Measurements from ENCODE around the gene STAMBP. TPM values are rescaled to one million over a fixed set of nuclear protein-coding genes. Genes with fewer than 3 reads are reported as not detected.

STAMBP gene
- total and polyA plus RNA-seq, 4 donors: 10.2 to 27.1 (median 15.9) TPM

DNA sequence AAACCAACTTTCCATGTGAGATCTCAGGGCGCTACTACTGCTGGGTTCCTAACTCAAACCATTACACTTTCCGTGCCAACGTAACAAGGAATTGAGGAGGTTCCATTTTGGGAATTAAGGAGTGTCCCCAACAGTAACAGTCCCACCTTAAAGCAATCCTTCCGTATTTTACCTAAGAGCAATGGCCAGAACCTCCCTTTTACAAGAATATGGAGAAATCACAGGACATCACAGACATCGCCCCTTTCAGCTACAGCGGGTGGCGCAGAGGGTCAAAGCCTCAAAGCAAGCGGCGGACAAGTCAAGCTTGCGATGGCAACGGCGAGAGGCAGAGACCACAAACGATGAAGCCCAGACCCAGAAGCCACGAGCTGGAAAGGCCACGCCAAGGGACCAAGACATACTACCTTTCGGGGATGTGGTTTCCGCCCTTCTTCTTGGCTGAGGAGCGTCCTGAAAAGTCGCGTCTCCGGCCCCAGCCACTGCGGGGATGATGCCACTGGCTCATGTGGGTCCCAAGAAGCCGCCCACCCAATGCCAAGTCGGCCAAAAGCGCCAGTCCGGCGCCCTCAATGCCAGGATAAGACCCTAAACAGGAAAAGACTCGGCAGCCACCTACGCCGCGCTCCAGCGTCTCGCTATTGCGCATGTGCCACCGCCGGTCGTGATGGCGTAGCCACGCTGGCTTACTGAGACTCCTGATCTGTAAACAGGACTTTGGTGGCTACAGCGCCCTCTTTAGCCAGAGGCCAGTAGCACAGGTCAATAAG is 49.1 kb upstream of the STAMBP start, which contains the start of gene DUSP11:
Gene DUSP11 (minus strand): TSS at position 637 of the 770 bp plus-strand sequence. CDS start 129 bp downstream, at position 508.
- under 1% methylated on average over 40 of the region's 40 CpGs for WGBS
- H3K4me3 ChIP-seq (ENCODE audit: low read depth in 1 of 3, low read length in 3 of 3): peak within 1 kb of the TSS; percentile 66 to 80 (median 74)
- peak within 1 kb of the TSS; percentile 82 to 83 for H3K27ac ChIP-seq (ENCODE audit: low read depth in 1 of 2, low read length in 2 of 2)
- peak; percentile 97 for DNase-seq (ENCODE audit: low spot score)
- TF ChIP-seq EGR1 (IDR thresholded peaks at IDR 0.05; ENCODE audit: low read depth in 2 of 2) (peak in 1 of 2 donors; percentile 22), YY1 (IDR thresholded peaks at IDR 0.05) (peak; percentile 90), TAF1 (conservative IDR thresholded peaks at IDR 0.05) (no peak), JUND (IDR thresholded peaks at IDR 0.05) (no peak), FOXA2 (IDR thresholded peaks at IDR 0.05) (peak; percentile 96), FOXA1 (IDR thresholded peaks at IDR 0.05) (peak; percentile 95), HNF4G (IDR thresholded peaks at IDR 0.05) (no peak), NR2F2 (IDR thresholded peaks at IDR 0.05) (peak; percentile 71), SP1 (IDR thresholded peaks at IDR 0.05) (peak; percentile 72), RAD21 (IDR thresholded peaks at IDR 0.05) (peak; percentile 89), RXRA (IDR thresholded peaks at IDR 0.05) (peak; percentile 50 to 67), HNF4A (conservative IDR thresholded peaks at IDR 0.05) (peak; percentile 69 to 82), GABPA (IDR thresholded peaks at IDR 0.05 in 1 of 2, conservative IDR thresholded peaks at IDR 0.05 in 1 of 2) (peak in 1 of 2 donors; percentile 81)
- TF ChIP-seq, protein P1, sequence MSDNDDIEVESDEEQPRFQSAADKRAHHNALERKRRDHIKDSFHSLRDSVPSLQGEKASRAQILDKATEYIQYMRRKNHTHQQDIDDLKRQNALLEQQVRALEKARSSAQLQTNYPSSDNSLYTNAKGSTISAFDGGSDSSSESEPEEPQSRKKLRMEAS (IDR thresholded peaks at IDR 0.05): peak; percentile 84
- TF ChIP-seq, protein P2, sequence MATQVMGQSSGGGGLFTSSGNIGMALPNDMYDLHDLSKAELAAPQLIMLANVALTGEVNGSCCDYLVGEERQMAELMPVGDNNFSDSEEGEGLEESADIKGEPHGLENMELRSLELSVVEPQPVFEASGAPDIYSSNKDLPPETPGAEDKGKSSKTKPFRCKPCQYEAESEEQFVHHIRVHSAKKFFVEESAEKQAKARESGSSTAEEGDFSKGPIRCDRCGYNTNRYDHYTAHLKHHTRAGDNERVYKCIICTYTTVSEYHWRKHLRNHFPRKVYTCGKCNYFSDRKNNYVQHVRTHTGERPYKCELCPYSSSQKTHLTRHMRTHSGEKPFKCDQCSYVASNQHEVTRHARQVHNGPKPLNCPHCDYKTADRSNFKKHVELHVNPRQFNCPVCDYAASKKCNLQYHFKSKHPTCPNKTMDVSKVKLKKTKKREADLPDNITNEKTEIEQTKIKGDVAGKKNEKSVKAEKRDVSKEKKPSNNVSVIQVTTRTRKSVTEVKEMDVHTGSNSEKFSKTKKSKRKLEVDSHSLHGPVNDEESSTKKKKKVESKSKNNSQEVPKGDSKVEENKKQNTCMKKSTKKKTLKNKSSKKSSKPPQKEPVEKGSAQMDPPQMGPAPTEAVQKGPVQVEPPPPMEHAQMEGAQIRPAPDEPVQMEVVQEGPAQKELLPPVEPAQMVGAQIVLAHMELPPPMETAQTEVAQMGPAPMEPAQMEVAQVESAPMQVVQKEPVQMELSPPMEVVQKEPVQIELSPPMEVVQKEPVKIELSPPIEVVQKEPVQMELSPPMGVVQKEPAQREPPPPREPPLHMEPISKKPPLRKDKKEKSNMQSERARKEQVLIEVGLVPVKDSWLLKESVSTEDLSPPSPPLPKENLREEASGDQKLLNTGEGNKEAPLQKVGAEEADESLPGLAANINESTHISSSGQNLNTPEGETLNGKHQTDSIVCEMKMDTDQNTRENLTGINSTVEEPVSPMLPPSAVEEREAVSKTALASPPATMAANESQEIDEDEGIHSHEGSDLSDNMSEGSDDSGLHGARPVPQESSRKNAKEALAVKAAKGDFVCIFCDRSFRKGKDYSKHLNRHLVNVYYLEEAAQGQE (IDR thresholded peaks at IDR 0.05): peak; percentile 51
- TF ChIP-seq, protein P3, sequence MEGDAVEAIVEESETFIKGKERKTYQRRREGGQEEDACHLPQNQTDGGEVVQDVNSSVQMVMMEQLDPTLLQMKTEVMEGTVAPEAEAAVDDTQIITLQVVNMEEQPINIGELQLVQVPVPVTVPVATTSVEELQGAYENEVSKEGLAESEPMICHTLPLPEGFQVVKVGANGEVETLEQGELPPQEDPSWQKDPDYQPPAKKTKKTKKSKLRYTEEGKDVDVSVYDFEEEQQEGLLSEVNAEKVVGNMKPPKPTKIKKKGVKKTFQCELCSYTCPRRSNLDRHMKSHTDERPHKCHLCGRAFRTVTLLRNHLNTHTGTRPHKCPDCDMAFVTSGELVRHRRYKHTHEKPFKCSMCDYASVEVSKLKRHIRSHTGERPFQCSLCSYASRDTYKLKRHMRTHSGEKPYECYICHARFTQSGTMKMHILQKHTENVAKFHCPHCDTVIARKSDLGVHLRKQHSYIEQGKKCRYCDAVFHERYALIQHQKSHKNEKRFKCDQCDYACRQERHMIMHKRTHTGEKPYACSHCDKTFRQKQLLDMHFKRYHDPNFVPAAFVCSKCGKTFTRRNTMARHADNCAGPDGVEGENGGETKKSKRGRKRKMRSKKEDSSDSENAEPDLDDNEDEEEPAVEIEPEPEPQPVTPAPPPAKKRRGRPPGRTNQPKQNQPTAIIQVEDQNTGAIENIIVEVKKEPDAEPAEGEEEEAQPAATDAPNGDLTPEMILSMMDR (IDR thresholded peaks at IDR 0.05; ENCODE audit: low read depth, low read length, missing input control): peak; percentile 95
- TF ChIP-seq, protein P4, sequence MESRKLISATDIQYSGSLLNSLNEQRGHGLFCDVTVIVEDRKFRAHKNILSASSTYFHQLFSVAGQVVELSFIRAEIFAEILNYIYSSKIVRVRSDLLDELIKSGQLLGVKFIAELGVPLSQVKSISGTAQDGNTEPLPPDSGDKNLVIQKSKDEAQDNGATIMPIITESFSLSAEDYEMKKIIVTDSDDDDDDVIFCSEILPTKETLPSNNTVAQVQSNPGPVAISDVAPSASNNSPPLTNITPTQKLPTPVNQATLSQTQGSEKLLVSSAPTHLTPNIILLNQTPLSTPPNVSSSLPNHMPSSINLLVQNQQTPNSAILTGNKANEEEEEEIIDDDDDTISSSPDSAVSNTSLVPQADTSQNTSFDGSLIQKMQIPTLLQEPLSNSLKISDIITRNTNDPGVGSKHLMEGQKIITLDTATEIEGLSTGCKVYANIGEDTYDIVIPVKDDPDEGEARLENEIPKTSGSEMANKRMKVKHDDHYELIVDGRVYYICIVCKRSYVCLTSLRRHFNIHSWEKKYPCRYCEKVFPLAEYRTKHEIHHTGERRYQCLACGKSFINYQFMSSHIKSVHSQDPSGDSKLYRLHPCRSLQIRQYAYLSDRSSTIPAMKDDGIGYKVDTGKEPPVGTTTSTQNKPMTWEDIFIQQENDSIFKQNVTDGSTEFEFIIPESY (IDR thresholded peaks at IDR 0.05): no peak
- TF ChIP-seq, protein P5, sequence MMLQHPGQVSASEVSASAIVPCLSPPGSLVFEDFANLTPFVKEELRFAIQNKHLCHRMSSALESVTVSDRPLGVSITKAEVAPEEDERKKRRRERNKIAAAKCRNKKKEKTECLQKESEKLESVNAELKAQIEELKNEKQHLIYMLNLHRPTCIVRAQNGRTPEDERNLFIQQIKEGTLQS (IDR thresholded peaks at IDR 0.05): no peak
- H3K36me3 ChIP-seq (ENCODE audit: control insufficient read depth in 4 of 4, insufficient read depth in 3 of 4, low read depth in 1 of 4, low read length in 3 of 4): peaks cover 5 to 13% (median 9%) of the 10 kb centered on the region in 4 donors
- peak within 1 kb of the TSS; percentile 51 to 72 for H3K9ac ChIP-seq (ENCODE audit: low read depth in 1 of 2, low read length in 2 of 2)
- no peaks in the 10 kb centered on the region for H3K27me3 ChIP-seq (ENCODE audit: control insufficient read depth in 4 of 4, insufficient read depth in 4 of 4, low read length in 3 of 4)
- no peaks in the 10 kb centered on the region for H3K9me3 ChIP-seq (ENCODE audit: control insufficient read depth in 4 of 4, low read length in 3 of 4)
- peaks cover 0 to 13% (median 9%) of the 10 kb centered on the region in 4 donors for H3K4me1 ChIP-seq (ENCODE audit: control insufficient read depth in 4 of 4, insufficient read depth in 4 of 4, low read length in 3 of 4)
